Epidermal melanocyte (primary cell): ENCODE measurements around the gene GHR.

Experiments
- DNase-seq: peaks from one replicate; pipeline ENCODE4 v3.0.0; 2011; ENCODE audit warnings: low spot score; ENCODE audit not compliant: insufficient read length

Gene GHR

GRCh38 chr5:42423285-42424165 is at the start of gene GHR:
Gene GHR, plus strand, starts transcription at chr5:42423439. Its CDS starts 142,436 bp downstream, at chr5:42565875.
- DNase-seq: peak; percentile 92

GRCh38 chr5:42374679-42375273 is 48.5 kb upstream of the GHR start:
- no peak for DNase-seq

- DNase-seq: no peak
Observed at GRCh38 chr5:42377496-42377895, 45.7 kb upstream of the GHR start.

GRCh38 chr5:42381973-42382372 is 41.3 kb upstream of the GHR start:
- DNase-seq: no peak

GRCh38 chr5:42387563-42387962 is 35.7 kb upstream of the GHR start:
- no peak for DNase-seq

GRCh38 chr5:42390115-42390514 is 33.1 kb upstream of the GHR start:
- no peak for DNase-seq

GRCh38 chr5:42392917-42393316 is 30.3 kb upstream of the GHR start:
- no peak for DNase-seq

GRCh38 chr5:42396111-42396510 is 27.1 kb upstream of the GHR start:
- DNase-seq: no peak

- DNase-seq: no peak
Observed at GRCh38 chr5:42397267-42397666, 26.0 kb upstream of the GHR start.

- DNase-seq: no peak
Observed at GRCh38 chr5:42399702-42400101, 23.5 kb upstream of the GHR start.

- DNase-seq: no peak
Observed at GRCh38 chr5:42400474-42400873, 22.8 kb upstream of the GHR start.

GRCh38 chr5:42403236-42403635 is 20.0 kb upstream of the GHR start:
- DNase-seq: no peak

- no peak for DNase-seq
Observed at GRCh38 chr5:42404366-42404765, 18.9 kb upstream of the GHR start.

GRCh38 chr5:42419294-42419693 is 3.9 kb upstream of the GHR start:
- no peak for DNase-seq

- no peak for DNase-seq
Observed at GRCh38 chr5:42422656-42423280, 471 bp upstream of the GHR start.

GRCh38 chr5:42426016-42426415 is 2.8 kb downstream of the GHR start:
- no peak for DNase-seq

- DNase-seq: no peak
Observed at GRCh38 chr5:42429694-42430093, 6.5 kb downstream of the GHR start.

GRCh38 chr5:42434047-42434724 is 10.9 kb downstream of the GHR start:
- DNase-seq: no peak

GRCh38 chr5:42436051-42436450 is 12.8 kb downstream of the GHR start:
- DNase-seq: no peak

GRCh38 chr5:42454216-42454995 is 31.2 kb downstream of the GHR start:
- DNase-seq: no peak

GRCh38 chr5:42461033-42461432 is 37.8 kb downstream of the GHR start:
- DNase-seq: no peak
